Activated CD4-positive, alpha-beta T cell treated with anti-CD3 and anti-CD28 coated beads, Interleukin-10, Interleukin-2, amounts not matched to agents 100 ng/mL and 50 ng/mL, durations not matched to agents 16 hours and 8 hours (primary cell): ENCODE results near the gene LIPI.
"Not testable (repeated sequence)": the region's sequence is repeated elsewhere in the genome, so short reads cannot be mapped to it uniquely, and the experiment has no call there.

Source experiments
- DNase-seq: peaks from one replicate; pipeline ENCODE4 v3.0.0-alpha.2; 2020

The LIPI gene

DNA sequence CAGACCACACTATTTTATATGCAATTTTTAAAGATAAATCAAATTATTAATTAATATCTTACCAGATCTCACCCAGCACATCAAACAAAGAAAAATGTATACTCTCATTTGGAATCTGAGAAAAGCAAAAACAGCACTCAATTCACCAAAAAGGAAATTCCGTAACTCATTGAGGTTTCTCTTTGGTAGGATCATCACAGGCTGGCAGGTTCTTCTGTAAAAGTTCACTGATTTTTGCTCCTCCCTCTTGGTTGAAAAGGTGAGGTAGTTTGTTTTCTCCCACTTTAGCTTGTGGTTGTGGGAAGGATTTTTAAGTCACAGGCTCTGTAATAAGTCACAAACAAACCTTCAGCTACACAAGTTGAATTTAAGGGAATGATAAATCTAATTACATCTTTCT lies at the start of gene LIPI:
Gene LIPI, minus strand, starts transcription at position 218 of the 400 bp plus-strand sequence. Its CDS starts 110 bp downstream, at position 108.
- no peak for DNase-seq

DNA sequence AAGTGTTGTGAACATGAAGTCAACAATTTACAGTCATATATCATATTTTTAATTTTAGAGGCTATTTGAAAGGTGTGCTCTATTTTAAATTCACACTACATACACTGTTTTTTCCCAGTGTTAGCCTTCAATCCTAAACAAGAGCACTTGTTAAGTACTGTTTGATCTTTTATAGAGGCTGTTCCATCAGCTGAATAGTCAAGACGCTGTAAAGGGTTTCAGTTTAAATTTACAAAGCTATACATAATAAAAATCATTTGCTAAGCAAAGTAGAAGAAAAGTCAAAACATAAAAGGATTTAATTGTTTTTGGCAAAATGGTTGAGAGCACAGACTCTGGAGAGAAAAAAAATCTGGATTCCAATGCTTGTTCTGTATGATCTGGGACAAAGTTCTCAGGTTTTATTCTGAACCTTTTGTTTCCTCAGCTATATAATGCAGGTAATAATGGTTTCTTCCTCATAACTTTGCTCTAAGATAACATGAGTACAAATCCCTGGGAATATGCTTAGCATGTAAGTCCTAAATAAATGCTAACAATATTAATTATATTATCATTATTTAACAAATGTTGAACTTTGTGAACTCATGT lies 49.5 kb upstream of the LIPI start:
- no peak for DNase-seq

DNA sequence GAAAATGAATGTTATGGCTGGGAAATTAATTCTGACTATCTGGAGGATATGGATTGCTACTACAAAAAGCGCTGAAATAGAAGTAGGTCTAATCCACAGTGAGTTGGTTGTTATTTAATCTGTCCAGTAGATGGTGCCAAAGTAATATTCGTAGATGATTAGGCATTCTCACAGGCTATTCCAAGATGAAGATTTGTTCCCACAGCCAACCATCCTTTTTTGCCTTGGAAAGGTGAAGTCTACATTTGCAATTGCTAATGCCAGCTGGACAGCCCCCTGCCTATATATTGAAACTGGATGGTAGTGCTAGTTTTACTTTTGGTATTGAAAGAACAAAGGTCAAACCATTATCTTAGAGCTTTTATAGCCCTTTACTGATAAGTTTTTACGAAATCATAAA lies 49.0 kb upstream of the LIPI start:
- peak; percentile 31 for DNase-seq

DNA sequence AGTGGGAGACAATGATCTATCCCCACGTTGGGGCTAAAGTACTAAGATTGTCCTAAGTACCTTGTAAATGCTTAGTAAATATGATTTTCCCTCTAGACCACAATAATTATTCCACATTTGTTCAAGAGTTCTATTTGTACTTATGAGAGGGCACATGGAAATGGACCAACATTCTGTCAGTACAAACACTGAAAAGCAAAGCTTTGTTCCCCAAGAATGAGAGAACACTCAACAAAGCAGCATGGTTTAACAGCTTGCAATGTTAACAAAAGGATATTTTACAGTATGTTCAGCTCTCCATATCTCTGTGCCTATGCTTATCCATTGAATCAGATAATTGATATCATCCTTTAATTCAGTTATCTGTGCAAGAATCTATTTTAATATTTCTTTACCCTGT lies 40.6 kb upstream of the LIPI start:
- no peak for DNase-seq

DNA sequence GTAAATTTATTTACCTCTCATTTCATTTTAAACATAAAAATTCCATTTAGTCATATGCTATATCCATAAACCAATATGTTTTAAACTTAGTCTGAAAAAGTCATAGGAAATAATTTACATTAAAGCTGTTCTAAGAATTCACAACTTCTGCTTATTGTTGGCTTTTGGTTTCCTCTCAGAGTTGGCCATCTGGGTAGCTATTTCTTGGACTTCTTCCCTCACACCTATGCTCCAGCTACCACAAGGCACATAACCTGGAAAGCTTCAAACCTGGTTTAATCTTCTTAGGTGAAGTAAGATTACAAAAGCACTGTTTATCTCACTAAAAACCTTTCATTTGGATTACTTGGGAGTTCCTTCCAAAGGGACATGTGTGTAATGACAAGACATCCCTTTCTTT lies 35.0 kb upstream of the LIPI start:
- DNase-seq = no peak

DNA sequence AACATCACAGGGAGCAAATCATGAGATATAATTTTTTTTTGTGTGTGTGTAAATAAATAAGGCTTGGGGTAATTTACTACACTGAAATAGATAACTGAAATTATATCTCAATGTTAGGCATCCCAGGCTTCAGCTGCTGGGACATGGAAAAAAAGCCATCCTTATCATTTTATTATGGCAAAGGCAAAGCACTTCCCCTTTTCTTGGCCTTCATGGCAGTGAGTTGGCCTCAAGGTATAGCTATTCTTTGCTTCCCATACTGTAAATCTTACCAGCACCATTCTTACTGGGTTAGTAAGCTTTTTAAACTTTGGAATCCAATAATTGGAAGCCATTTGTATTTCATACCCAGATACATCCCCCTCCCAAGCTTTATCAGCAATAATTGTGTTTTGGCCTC lies 34.2 kb upstream of the LIPI start:
- no peak for DNase-seq

DNA sequence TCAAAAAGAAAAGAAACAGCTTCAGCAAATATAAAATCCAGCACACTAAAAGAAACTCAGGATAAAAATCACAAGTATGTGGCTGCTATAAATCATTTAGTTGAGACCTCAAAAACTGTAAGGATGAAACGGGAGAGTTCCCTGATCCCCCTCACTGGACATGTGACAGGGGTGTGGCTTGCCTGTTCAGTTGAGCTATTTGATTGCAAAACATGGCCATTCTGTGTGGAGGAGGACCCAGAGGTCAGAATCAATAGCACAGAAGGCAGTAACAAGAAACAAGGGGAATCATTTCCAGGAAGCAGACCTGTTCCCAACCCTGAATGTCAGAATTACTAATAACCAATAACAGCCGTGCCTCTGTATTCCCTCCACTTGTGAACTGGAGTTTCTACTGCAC lies 33.1 kb upstream of the LIPI start:
- no peak for DNase-seq

DNA sequence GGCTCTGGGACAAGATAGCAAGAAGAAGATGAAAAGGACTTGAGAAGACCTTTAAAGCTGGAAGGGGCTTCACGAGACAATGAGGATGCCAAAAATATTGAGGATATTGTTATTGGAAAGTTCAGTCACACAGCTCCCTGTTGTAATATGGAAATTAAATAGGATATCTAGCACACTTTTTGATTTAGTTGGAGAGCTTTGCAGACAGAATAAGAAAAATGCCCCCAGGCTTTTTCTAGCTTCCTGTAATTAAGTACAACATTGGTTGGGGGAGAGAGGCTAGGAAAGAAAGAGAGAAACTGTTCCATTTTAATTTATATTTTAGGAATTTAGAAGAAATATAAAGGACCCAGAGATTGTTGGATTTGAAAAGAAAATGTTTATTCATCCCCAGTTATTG lies 32.7 kb upstream of the LIPI start:
- no peak for DNase-seq

DNA sequence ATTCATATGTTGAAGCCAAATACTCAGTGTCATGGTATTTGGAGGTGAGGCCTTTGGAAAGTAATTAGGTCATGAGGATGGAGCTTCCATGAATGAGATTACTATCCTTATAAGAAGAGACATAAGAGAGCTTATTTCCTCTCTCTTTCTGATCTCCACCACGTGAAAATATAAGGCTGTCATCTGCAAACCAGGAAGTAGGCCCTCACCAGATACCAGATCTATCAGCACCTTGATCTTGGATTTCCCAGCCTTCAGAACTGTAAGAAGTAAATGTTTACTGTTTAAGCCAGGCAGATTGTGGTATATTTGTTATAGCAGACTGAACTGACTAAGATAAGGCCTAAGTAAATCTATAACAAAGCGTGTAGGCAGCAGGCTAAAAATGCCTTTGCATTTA lies 30.5 kb upstream of the LIPI start:
- DNase-seq = no peak

DNA sequence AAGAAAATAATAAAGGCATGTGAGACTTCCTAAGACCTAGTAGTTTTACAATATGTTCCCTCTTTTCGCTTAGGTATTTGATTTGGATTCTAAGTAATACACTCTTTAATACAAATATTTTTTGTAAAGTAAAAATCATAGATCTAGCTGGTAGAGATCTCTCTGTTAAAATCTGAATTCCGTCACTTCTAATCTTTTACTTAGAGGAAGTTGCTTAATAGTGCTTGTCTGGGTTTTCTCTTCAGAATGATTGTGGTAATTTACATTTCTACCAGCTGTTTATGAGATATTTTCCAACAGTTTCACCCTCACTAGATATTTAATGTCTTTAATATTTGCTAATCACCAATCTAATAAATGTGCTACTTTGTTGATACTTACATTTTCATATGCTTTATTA lies 28.5 kb upstream of the LIPI start:
- no peak for DNase-seq

DNA sequence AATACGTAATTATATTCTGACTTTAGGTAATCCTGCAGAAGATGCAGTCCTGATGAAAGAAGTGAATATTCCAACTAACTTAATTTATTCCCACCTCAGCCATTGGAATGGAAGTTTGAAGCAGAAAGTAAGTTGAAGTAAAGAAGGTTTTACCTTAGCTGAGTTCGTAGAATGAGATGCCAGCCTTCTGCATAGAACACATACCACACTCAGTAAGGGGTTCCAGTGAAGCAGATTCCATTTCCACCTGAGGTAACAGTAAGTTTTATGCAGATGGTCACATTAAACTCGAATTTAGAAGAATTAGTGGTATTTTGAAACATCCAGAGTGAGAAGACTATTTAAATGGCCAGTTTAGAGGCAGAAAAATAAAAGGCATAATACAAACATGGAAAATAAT lies 25.4 kb upstream of the LIPI start:
- DNase-seq = no peak

DNA sequence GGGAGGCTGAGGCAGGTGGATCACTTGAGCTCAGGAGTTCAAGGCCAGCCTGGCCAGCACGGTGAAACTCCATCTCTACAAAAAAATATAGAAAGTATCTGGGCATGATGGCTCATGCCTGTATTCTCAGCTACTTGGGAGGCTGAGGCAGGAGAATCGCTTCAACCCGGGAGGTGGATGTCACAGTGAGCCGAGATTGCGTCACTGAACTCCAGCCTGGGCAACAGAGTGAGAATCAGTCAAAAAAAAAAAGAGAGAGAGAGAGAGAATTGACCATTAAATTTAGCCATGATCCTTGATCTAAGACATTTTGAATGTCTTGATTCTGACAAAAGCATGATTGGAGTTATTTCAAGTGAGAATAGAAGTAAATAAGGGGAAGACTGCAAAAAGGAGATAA lies 24.3 kb upstream of the LIPI start:
- no peak for DNase-seq

DNA sequence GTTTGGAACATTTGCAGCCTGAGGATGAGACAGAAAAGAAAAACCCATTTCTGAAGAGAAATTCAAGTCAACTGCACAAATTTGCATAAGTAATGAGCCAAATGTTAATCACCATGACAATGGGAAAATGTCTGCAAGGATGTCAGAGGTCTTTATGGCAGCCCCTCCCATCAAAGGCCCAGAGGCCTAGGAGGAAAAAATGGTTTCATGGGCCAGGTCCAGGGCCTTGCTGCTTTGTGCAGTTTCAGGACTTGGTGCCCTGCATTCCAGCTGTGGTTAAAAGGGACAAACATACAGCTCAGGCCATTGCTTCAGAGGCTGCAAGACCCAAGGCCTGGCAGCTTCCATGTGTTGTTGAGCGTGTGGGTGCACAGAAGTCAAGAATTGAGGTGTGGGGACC lies 18.6 kb upstream of the LIPI start:
- no peak for DNase-seq

DNA sequence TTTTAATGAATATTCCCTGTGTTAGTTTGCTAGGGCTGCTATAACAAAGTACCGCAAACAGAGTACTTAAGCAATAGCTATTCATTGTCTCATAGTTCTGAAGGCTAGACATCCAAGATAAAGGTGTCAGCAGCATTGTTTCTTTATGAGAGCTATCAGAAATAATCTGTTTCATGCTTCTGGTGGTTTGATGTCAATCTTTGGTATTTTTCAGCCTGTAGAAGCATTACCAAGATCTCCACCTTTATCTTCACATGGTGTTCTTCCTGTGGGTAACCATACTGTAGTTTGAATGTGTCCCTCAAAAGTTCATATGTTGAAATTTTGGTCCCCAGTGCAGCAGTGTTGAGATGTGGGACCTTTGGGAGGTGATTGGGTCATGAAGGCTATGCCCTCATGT lies 12.6 kb upstream of the LIPI start:
- DNase-seq = no peak

DNA sequence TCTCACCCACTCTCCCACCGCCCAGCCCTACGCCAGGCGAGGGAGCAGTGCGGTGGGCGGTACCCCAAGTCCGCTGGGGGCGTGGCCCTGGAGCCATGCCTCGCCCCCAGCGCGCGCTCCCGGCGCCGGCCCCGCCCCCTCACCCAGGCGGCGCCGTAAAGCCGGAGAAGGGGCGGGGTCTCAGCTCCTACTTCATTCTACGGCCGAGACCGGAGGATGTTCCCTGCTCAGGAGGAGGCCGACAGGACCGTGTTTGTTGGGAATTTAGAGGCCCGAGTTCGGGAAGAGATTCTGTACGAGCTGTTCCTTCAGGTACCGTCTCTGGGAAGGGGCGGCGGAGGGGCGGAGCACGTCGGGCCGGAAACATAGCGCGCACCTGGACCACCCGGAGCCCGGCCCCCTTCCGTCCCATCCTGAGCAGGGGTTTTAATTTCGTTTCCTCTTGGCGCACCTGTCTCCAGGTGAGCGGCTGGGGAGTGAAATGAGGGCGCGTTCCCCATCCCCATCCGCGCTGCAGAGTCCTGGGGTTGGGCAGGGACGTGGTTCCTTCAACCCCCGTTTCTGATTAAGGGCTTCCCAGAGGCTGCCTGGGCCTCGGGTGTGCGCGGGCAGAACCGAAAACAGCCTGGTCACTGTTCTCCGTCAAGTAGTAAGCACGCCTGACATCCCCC lies 5.4 kb upstream of the LIPI start, which contains the start of gene RBM11:
Gene RBM11, plus strand, starts transcription at position 187 of the 671 bp plus-strand sequence. Its CDS starts 30 bp downstream, at position 217.
- peak; percentile 76 for DNase-seq

DNA sequence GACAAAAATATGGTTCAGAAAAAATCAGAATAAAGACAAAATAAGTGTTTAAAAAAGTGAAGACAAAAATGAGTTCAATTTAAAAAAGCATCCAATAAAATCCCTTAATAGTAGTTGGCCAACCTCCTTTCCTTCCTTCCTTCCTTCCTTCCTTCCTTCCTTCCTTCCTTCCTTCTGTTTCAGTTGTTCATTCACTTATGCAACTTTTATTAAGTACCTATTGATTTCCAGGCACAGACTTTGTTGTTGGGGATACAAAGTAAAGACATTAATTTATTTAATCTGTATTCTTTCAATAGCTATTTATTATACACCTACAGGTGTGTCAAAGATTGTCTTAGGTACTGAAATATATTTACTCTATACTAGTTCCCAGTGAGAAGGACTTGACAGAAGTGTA lies 2.4 kb upstream of the LIPI start:
- DNase-seq = no peak

DNA sequence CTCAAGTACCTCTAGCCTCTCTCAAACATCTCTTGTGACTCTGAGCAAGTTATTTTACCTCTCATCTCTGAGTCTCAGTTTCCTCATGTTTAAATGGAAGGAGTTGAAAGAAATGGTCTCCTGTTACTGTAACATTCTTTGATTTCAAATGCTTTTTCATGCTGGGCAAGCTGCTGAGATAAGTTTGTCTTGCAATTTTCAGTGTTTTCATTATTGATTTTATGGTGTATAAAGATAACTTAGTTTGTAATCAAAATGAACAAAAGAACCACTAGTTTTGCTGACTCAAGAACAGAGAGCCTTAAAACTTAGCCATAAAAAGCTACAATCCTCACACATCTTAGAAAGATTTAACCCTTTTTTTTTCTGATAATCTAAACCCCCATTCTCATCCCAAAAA lies 4.5 kb downstream of the LIPI start:
- no peak for DNase-seq

DNA sequence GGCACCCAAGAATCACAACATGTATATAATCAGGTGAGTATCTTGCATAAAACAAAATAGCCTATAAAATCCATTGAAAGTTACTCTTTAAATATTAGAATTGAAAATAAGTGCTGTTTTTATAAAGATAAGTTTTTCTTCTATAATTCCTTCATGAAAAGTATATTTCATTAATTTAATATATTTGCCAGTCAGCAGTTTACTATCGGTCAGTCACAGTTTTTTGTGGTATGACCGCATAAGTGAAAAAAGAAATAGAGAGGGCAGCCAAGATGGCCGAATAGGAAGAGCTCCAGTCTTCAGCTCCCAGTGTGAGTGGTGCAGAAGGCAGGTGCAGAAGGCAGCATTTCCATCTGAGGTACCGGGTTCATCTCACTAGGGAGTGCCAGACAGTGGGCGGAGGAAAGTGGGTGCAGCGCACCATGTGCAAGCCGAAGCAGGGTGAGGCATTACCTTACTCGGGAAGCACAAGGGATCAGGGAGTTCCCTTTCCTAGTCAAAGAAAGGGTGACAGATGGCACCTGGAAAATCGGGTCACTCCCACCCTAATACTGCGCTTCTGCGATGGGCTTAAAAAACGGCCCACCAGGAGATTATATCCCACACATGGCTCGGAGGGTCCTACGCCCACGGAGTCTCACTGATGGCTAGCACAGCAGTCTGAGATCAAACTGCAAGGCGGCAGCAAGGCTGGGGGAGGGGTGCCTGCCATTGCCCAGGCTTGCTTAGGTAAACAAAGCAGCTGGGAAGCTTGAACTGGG lies 44.1 kb downstream of the LIPI start:
- not testable (repeated sequence) for DNase-seq

DNA sequence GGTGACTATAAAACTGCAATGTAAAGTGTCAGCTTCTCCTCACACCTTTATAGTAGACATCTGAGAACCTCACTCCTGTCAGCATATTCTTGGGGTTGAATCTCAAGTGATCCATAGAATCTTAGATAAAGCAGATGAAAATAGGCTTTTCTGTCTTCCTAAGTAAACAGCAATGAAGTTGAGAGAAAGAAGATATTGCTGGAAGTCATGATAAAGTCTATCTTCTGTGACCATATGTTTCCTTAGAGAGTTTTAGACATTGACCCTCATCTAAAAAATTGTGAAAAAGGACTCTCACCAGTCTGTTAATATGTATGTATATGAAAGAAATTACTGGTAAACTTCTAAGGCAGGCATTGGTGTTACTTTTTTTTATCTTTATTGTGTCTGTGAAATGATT lies 66.8 kb downstream of the LIPI start:
- DNase-seq = no peak

DNA sequence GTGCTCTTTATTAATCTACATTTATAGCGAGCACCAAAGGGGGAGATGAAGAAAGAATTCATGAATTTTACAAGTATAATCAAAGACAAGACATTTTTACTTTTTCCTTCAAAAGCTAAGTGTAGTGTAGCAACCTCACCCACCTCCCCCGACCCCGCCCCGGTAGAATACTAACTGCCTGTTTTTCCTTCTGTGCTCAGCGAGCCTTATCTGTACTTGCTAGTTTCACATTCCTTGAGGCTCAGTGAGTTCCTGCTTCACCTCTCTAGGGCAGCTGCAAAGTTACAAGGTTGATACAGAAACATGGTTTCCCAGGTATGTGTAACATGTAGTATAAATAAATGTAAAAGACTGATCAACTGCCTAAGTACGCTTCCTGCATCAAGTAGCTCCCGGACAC lies 86.5 kb downstream of the LIPI start:
- DNase-seq = no peak

DNA sequence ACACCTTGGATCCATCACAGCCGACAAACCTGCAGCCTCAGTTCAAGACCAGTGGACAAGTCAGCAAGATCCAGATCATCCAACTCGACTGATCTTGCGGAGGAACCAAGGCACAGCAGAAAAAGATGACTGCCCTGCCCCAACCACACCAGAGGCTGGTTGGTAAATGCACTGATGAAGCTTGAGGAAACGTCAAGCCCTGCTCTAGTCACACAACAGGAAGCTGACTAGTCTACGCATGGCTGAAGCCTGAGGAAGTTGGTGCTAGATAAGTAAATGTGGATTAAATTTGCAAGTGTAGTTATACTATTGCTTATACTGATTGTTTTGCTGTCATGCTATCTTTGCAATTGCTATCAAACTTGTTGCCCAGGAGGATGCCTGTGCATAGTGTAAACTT lies 89.0 kb downstream of the LIPI start:
- no peak for DNase-seq

DNA sequence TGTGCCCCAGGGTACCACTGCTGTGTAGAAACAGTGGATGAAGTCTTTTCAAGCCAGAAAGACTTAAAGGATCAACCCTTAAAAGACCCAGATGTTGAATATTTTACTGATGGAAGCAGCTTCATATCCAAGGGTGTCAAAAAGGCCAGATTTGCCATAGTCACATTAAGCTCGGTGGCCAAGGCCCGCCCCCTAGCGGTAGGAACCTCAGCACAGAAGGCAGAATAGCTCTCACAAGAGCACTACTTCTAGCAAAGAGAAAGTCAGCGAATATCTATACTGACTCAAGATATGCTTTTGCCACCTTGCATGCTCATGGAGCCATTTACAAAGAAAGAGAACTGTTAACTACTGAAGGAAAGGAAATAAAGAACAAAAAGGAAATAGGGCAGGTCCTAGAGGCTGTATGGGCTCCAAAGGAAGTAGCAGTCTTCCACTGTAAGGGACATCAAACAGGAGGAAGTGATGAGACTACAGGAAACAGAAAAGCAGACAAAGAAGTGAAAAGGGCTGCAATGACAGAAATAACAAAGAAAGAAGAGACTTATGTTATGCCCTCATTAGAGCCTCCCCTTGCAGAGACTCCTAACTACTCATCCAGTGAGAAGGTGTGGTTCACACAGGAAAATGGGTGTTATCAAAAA lies 90.5 kb downstream of the LIPI start:
- peak; percentile 62 for DNase-seq

DNA sequence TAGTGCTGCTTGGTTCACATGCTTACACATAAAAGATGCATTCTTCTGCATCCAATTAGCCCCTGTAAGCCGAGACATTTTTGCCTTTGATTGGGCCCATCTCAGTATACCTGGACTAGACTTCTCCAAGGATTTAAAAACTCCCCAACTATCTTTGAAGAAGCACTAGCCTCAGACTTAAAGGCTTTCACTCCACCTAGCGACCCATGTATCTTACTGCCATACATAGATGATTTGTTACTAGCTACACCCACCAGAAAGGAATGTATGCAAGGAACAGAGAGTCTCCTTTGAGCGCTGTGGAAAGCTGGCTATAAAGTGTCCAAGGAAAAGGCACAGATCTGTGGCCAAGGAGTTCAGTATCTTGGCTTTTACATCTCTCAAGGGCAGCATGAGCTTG lies 91.7 kb downstream of the LIPI start:
- DNase-seq = no peak

DNA sequence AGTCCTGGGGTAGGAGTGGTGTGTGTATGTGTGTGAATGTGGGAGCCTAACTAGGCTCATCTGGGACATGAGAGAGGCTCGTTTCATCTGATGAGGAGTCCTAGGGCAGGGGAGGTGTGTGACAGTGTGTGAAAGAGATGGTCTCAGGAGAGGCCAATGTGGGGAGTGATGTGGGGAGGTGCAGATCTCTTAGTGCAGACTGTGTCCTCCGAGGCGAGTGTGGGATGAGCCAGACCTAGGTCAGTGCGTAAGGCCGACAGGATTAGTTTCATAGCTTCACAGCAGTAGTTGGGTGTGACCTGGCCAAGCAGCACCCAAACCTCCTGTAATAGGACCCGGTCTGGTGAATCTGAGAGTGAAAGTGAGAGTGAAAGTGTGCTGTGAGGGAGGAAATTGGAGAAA lies 94.7 kb downstream of the LIPI start:
- no peak for DNase-seq
